GM12891 (cell line): ENCODE measurements around the gene ZNF512.

ENCODE experiments used
- PAX5 ChIP-seq: IDR thresholded peaks from 2 replicates; pipeline ENCODE4 v1.6.1; 2011; ENCODE audit warnings: low read length, moderate library complexity, mild to moderate bottlenecking; ENCODE audit not compliant: insufficient read depth, severe bottlenecking
- POLR2A ChIP-seq: IDR thresholded peaks from 2 replicates; pipeline ENCODE4 v1.6.1; 2011; ENCODE audit warnings: low read depth, low read length, control low read depth
- POLR2AphosphoS5 ChIP-seq: IDR thresholded peaks from 2 replicates; pipeline ENCODE4 v1.6.1; 2011; ENCODE audit warnings: low read depth, low read length, control low read depth
- SPI1 ChIP-seq: IDR thresholded peaks from 2 replicates; pipeline ENCODE4 v1.6.1; 2011; ENCODE audit warnings: low read depth, low read length, control low read depth
- TAF1 ChIP-seq: IDR thresholded peaks from 2 replicates; pipeline ENCODE4 v1.6.1; 2011; ENCODE audit warnings: low read depth, low read length, control low read depth

GRCh38 chr2:27583390-27583915 lies 611 bp downstream of the ZNF512 start:
- TF ChIP-seq POLR2A (no peak), POLR2AphosphoS5 (no peak), PAX5 (no peak), TAF1 (no peak), SPI1 (no peak)
